HG02610 (cell line): ENCODE data around the gene RASGRP3.

Experiments
- ATAC-seq: cut with Tn5 transposase; IDR thresholded peaks from one replicate; pipeline ENCODE4 v1.9.1; 2021; ENCODE audit warnings: mild to moderate bottlenecking, moderate library complexity; ENCODE audit not compliant: unreplicated experiment

The RASGRP3 gene

DNA sequence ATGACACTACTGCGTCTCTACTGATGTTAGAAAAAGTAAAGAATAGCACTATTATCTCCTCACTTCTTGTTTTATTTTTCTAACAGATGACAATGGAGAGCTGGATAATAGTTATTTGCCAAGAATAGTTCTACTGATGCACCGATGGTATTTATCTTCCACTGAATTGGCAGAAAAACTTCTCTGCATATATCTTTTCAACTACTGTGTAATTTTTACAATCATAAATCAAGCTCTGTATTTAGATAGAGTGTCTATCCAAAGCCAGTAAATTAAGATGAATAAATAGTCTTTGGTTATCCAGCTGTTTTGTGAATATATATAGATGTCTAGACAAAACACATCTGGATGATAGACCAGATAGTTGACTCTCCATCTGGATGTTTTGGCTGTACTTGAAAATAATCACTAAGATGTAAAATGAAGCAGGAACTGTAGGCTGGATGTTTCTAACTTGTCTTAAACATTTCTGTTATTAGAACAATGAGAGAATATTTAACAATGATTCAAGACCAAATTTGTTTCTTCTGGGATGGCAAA, 40.1 kb downstream of the RASGRP3 start:
- no peak for ATAC-seq

GRCh38 chr2:33518200-33518599, 41.8 kb downstream of the RASGRP3 start:
- ATAC-seq: no peak

DNA sequence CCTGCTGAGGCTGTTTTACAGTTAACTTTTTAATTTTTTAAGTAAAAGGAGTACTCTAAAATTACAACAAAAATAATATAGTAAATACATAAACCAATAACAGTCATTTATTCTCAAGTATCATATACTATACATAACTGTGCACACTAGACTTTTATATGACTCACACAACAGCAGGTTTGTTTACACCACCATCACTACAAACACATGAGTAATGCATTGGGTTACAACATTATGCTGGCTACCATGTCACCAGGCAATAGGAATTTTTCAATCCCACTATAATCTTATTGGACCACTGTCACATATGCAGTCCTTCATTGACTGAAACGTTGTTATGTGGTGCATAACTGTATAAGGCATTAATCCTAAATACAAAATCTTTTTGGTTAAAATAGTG, 42.5 kb downstream of the RASGRP3 start:
- ATAC-seq: no peak

GRCh38 chr2:33521791-33522281, 45.4 kb downstream of the RASGRP3 start:
- no peak for ATAC-seq

DNA sequence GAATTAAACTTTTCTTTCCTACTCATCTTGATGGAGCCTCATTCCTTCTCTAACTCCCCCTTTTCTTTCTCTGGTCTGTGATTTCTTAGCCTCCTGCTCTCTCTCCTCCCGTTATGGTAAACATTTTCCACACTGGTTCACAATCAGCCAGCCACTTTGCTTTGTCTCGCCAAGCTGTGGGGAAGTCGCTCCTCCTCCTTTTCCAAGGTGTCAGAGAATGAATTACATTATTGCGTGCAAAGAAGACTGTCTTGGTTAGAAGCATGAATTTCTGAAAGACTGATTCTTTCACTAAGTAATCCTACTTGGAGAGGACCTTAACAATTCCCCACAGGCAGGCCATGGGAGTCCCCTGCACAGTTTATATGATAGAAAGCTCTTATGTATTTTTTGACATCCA, 46.1 kb downstream of the RASGRP3 start:
- ATAC-seq: no peak

DNA sequence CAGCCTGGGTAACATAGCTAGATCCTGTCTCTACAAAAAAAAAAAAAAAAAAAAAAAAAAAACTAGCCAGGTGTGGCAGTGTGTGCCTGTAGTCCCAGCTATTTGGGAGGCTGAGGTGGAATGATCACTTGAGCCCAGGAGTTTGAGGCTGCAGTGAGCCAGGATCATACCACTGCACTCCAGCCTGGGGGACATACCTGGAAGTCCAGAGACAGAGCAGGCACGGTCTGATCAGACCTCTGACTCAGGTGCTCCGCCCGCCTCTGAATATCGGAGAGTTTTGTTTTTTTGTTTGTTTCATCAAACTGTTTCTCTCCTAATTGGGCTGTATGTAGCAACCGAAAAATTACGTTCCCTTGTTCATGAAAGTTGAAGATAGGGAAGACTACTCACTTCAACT, 49.2 kb downstream of the RASGRP3 start:
- ATAC-seq: no peak

DNA sequence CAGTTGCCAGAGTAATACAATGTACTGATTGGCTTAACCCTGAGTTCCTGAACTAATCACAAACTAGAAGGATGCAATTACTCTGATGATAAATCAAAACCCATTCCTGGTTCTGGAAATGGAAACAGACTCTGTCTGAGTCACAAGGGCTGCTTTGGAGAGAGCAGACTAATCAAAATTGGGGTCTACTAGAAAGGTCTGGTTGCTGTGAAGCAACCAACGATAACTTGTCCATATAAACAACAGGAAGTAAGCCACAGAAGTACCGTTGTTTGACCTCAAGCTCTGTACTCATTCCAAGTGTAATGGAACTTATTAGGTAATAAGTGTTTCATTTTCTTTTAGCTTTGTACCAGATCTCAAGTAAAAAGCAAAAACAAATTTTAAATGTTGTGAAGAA, 49.7 kb downstream of the RASGRP3 start:
- no peak for ATAC-seq

- ATAC-seq: no peak
Measured at GRCh38 chr2:33526921-33527320, 50.5 kb downstream of the RASGRP3 start.

- ATAC-seq: no peak
Measured at GRCh38 chr2:33528441-33528950, 52.0 kb downstream of the RASGRP3 start.

- peak; percentile 27 for ATAC-seq
Measured at GRCh38 chr2:33529771-33530481, 53.5 kb downstream of the RASGRP3 start.

DNA sequence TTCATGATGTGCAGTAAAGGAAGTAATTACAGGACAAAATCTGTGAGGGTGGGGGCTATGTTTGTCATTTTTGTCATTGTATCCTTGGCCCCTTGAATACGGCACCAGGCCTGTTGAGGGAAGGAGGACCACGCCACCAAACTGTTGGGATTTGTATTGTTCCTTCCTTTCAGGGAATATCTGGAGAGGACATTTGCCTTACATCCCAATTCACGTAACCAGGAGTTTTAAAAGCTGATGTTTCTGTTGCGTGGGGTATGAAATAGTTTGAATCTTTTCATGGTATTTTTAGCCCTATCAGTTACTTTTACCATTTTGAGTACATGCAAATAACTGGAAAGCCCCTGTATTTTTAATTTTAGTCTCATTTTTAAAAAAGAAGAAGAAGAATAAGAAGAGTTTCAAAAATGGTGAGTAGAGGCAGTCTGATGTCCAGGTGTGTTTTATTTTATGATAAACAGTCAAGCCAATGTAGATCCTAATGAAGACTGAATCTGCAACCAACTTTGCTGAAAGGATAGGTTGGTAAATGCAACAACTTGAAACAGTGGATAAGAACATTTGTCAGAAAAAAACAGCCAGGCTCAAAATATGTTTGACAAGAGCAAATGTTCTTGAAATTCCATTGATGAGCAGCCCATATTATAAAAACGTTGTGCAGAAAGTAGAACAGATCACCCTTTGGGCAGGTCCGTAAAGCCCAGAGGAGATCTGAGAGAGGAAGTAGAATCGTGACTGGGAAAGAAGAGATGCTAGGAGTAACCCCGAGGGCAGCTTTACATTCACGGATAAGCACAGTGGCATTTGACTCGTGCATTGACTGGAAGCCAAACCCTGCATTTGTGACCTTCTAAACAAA, 54.5 kb downstream of the RASGRP3 start:
- ATAC-seq: peak; percentile 12

DNA sequence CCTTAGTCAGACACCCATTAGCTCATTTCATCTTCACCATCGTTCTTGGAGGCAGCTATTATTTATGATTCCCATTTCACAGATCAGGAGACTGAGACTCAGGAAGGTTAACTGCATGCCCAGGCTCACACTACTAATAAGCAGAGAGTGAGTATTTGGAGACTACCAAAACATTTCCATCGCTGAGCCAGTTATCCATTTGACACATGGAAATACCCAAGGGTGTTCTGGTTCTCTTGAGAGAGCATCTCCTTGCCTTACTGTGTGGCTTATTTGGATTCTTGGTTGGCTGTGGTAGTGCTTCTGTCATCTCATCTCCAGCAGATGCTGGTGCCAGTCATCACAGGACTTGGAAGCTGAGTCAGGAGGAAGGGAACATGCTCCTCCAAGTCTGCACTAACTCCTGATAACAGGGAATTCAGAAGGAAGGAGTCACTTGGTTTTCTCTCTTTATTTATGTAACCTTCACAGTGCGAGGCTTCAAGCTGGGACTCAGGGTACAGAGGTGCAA, 55.2 kb downstream of the RASGRP3 start:
- peak; percentile 29 for ATAC-seq

DNA sequence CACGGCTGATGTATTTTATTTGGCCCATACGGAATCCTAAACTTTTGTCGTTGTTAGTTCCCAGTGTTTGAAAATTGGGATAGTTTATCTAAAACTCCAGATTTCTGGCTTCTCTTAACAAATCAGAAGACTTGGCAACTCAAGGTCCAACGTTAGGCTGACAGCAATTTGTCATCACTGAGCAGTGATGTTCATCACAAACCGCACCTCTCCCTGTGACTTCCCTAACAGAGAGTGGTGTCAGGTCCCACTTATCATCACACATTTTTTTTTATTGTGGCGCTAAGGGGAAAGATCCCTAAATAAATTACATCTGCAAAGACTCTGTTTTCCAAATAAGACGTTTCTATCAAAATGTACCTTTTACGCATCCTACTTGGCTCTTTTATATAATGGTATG, 55.7 kb downstream of the RASGRP3 start:
- ATAC-seq: no peak

DNA sequence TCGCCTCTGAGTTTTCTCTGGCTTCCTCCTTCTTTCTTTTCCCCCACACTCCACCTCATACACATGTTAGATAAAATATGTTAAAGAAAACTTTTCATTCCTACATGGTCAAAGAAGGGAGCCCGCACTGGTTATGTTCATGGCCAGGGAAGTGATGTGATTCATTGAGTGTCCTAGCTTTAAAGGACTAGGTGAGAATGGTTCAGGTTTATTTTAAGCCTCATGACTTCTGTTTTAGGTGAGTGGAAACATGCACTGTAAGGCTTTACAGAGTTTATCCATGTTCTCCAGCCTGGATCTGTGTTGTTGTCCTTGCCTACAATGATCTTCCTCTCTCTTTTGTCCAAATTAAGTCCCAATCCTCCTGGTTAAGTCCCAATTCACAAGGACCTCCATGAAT, 56.5 kb downstream of the RASGRP3 start:
- ATAC-seq: no peak

DNA sequence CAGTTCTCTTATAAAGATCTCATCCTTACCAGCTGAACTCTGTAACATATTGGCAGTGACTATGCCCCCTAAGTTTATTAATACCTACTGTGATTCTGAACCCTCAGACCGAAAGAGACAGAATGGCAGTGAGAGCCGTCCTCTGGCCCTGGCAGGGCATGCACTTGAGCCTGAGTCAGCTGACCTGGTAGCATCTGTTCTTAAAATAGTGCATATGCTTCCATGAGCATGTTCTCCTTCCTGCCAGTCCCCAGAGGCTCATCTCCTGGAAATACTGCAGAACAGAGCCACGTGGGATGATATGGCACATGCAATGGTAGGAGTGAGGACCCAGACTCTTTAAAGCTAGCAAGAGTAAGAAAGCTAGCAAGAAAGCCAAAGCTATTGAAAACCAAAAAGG, 59.0 kb downstream of the RASGRP3 start:
- no peak for ATAC-seq

DNA sequence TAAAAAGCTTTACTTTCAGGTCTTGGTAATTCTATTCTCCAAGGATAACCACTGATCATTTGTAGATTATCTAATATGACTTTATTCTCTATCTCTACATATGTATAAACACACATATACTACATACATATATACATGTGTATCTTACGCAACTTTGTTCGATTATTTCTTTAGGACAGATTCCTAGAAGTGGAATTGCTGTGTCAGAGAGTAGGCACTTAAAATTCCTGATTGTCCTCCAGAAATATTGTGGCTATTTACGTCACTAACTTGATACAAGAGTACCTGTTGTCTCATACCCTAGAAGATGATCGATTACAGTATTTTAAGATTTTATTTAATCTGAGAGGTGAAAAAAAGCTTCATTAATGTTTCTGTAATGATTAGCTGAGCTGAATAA, 64.8 kb downstream of the RASGRP3 start:
- no peak for ATAC-seq

DNA sequence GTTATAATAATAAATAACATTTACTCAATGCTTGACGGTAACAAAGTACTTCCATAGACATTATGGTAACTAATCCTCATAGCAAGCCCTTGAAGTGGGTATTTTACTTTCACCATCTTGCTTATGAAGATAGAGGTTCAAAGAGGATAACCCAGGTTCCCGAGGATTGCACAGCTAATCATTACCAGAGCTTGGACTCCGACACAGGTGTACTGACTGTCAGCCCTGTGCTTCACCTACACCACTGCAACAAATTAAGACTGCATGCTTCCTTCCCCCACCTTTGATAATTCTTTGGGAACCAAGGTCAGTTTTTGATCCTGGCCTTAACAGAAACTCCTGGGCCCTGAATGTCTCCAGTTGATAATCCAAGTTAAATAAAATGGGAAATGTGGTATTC, 73.8 kb downstream of the RASGRP3 start:
- no peak for ATAC-seq

DNA sequence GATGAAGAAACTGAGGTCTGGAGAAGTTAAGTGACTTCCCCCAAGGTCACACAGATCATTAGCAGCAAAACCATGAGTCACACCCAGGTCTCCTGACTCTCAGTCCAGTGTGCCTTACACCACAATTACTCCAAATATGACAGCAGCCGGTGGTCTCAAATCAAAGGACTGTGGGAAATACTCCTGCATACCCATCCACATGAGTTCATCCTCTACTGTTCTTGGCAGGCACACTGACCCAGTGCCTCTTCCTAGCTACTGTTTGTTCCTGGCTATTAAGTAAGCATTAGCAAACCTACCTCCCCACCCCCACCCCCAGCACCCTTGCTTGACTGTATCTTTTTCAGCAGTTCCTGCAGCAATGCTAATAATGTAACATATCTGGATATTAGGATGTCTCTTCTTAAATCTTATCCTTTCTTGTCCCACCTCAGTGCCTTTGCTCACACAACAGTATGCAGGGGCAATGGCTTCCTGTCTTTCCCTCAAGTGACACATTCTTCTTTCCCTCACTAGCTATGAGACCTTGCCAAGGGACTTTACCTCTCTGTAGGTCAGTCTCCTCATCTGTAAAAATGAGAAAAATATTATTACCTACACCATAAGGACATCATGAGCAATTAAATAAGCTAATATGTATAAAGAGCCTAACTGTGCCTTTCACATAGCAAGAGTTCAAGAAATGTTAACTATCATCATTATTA, 76.5 kb downstream of the RASGRP3 start:
- ATAC-seq: peak; percentile 62

DNA sequence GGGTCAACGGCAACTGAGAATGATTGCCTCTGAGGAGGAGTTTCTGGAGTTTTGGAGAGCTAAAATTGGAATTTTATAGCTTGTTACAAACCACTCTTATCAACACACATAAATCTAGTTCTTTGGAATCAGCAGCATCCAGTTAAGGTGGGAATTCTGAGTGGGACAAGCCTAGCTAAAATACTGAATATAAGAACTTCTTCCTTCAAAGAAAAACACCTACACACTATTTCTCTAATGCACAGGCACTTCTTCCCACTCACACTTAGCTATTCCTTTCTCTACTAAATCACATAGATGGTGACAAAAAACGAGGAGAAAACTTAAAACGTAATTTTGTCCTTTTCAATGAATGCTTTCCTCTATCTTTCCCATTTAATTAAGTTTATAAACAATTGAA, 79.2 kb downstream of the RASGRP3 start:
- ATAC-seq: no peak

DNA sequence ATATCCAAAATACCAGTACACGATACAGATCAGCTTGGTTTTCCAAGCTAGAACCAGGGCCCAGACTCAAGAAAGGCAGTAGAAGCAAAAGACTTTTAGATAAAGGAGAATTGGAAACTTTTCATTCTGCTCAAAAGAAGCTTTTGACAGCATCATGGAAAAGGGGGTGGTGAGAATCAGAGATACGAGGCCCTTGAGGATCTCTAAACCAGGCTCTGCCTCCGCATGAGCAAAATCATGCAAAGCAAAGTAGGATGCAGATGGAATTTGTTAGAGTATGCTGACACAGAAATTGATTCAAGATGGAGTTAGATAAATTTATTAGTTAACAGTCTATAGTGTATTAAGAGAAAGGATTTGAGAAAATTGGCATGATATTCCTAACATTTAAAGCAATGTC, 82.9 kb downstream of the RASGRP3 start:
- no peak for ATAC-seq

- no peak for ATAC-seq
Measured at GRCh38 chr2:33560017-33560416, 83.6 kb downstream of the RASGRP3 start.
